ENCODE measurements around the gene USP16. TPM values are rescaled to one million over a fixed set of nuclear protein-coding genes. Genes with fewer than 3 reads are reported as not detected.

The USP16 gene
- total RNA-seq, 1 experiment from 2014 or later: 30.6 TPM

DNA sequence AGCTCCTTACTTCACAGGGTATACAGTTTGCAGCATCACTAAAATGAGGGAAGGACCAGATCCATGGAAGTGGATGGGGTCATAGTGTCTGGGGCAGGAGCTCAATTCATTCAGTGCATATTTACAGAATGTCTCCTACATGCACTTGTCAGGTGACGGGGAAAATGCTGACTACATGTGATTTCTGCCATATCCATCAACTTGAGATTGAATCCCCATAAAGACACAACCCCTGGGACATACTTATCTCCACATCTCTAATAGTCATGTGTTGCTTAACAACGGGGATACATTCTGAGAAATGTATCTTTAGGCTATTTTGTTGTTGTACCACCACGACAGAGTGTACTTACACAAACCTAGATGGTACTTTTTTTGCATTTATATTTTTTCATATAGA, 17.3 kb upstream of the USP16 start:
- H3K9ac ChIP-seq (ENCODE audit: extremely low read depth, insufficient read length, low read length): no peak overlapping the region
- peaks cover 5% of the 10 kb centered on the region; the same call in 1 of the 2 replicates for H3K27me3 Mint-ChIP-seq (ENCODE audit: low read depth)
- no peak overlapping the region for H2BK15ac ChIP-seq (ENCODE audit: low read depth, low read length)
- H3K27ac ChIP-seq (ENCODE audit: insufficient read length, low read depth, low read length): no peak overlapping the region
- peaks cover 3% of the 10 kb centered on the region for H3K23me2 ChIP-seq (ENCODE audit: insufficient read length, low read depth, low read length, poor library complexity, severe bottlenecking)
- peaks cover 0 to 7% of the 10 kb centered on the region in 2 experiments; a peak in 3 of 5 replicates for H3K9me3 Mint-ChIP-seq
- H3K56ac ChIP-seq (ENCODE audit: insufficient read length, low read depth, low read length): no peak overlapping the region
- H3K23ac ChIP-seq (ENCODE audit: insufficient read length, low read depth, low read length): no peak overlapping the region
- no peaks in the 10 kb centered on the region for H3K79me2 ChIP-seq (ENCODE audit: insufficient read depth, low read length)
- H3K4me2 ChIP-seq (ENCODE audit: insufficient read depth, insufficient read length, low read length): no peak overlapping the region
- no peak overlapping the region for H3K14ac ChIP-seq (ENCODE audit: insufficient read depth, low read length)
- no peaks in the 10 kb centered on the region for H3K9me3 ChIP-seq (ENCODE audit: control insufficient read depth, low read depth, low read length)
- no peak overlapping the region for H3K27ac Mint-ChIP-seq
- H2BK5ac ChIP-seq (ENCODE audit: insufficient read length, low read length): no peak overlapping the region
- TF ChIP-seq, protein P1, sequence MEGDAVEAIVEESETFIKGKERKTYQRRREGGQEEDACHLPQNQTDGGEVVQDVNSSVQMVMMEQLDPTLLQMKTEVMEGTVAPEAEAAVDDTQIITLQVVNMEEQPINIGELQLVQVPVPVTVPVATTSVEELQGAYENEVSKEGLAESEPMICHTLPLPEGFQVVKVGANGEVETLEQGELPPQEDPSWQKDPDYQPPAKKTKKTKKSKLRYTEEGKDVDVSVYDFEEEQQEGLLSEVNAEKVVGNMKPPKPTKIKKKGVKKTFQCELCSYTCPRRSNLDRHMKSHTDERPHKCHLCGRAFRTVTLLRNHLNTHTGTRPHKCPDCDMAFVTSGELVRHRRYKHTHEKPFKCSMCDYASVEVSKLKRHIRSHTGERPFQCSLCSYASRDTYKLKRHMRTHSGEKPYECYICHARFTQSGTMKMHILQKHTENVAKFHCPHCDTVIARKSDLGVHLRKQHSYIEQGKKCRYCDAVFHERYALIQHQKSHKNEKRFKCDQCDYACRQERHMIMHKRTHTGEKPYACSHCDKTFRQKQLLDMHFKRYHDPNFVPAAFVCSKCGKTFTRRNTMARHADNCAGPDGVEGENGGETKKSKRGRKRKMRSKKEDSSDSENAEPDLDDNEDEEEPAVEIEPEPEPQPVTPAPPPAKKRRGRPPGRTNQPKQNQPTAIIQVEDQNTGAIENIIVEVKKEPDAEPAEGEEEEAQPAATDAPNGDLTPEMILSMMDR (conservative IDR thresholded peaks at IDR 0.05): no peak
- no peak overlapping the region for H3T11ph ChIP-seq (ENCODE audit: low read length)
- H3K36me3 Mint-ChIP-seq (ENCODE audit: insufficient read depth in 1 of 3, low read depth in 3 of 3): peaks cover 0 to 2% (median 0%) of the 10 kb centered on the region in 3 experiments; a peak in 2 of 7 replicates
- no peak overlapping the region for H2AFZ ChIP-seq (ENCODE audit: low read length)
- WGBS (ENCODE audit: extremely low coverage, insufficient read length, low lambda C conversion rate): no CpG with 5 or more reads among the region's 3 CpGs
- no peaks in the 10 kb centered on the region for H3K27me3 ChIP-seq (ENCODE audit: insufficient read depth, low read length)
- H2BK120ac ChIP-seq (ENCODE audit: low read depth, low read length, poor library complexity, severe bottlenecking): no peak overlapping the region
- H4K91ac ChIP-seq (ENCODE audit: insufficient read length, low read depth, low read length): no peak overlapping the region
- no peak overlapping the region for H2BK12ac ChIP-seq (ENCODE audit: insufficient read length, low read depth, low read length)
- no peak overlapping the region for H2AK5ac ChIP-seq (ENCODE audit: insufficient read length, low read length)
- H4K5ac ChIP-seq (ENCODE audit: insufficient read length, low read depth, low read length): no peak overlapping the region
- no peak for DNase-seq
- no peaks in the 10 kb centered on the region for H3K4me1 Mint-ChIP-seq
- H3K4me1 ChIP-seq (ENCODE audit: insufficient read depth, low read length): no peaks in the 10 kb centered on the region
- no peak overlapping the region for H3K4ac ChIP-seq (ENCODE audit: low read depth, low read length)
- H3K79me1 ChIP-seq (ENCODE audit: insufficient read depth, low read depth, low read length, poor library complexity, severe bottlenecking): no peaks in the 10 kb centered on the region
- no peak overlapping the region for H2BK20ac ChIP-seq (ENCODE audit: low read depth, low read length, poor library complexity, severe bottlenecking)
- H4K8ac ChIP-seq (replicated peaks; ENCODE audit: insufficient read length, low read depth, low read length): no peak overlapping the region
- H3K18ac ChIP-seq (ENCODE audit: insufficient read length, low read depth, low read length): no peak overlapping the region
- H4K20me1 ChIP-seq (ENCODE audit: control insufficient read depth, insufficient read depth, insufficient read length): no peaks in the 10 kb centered on the region
- H3K4me3 Mint-ChIP-seq: no peak overlapping the region
